ENCODE results near the gene SERGEF. TPM values are rescaled to one million over a fixed set of nuclear protein-coding genes. Genes with fewer than 3 reads are reported as not detected.

The SERGEF gene
- total and polyA plus RNA-seq, 2 of the 13 experiments (the other 11 are each of a cell fraction or from before 2014, with no cell fraction given) = 54.5 to 114 TPM

- 0 out of 2 replicates have a peak, but pooled peaks have one; percentile 36 for TF ChIP-seq GMEB1 (CRISPR knock-in tag; IDR thresholded peaks at IDR 0.05; ENCODE audit: borderline replicate concordance)
- 0 out of 2 replicates have a peak, but pooled peaks have one; percentile 14 for TF ChIP-seq KLF6 (CRISPR knock-in tag; IDR thresholded peaks at IDR 0.05)
- peak; percentile 70; the same call in 1 of the 2 replicates for TF ChIP-seq MXD4 (CRISPR knock-in tag; IDR thresholded peaks at IDR 0.05)
- TF ChIP-seq ZNF639 (CRISPR knock-in tag; conservative IDR thresholded peaks at IDR 0.05) = 0 out of 2 replicates have a peak, but pooled peaks have one; percentile 36
- no peak for TF ChIP-seq SNAPC2 (CRISPR knock-in tag; IDR thresholded peaks at IDR 0.05)
- no peak for TF ChIP-seq ZFP36 (IDR thresholded peaks at IDR 0.05; ENCODE audit: borderline replicate concordance, low read depth, low read length, partially characterized antibody)
- TF ChIP-seq KMT2B (CRISPR knock-in tag; IDR thresholded peaks at IDR 0.05) = peak; percentile 65
- TF ChIP-seq KLF16 (CRISPR knock-in tag; IDR thresholded peaks at IDR 0.05) = peak in 1 of 2 experiments; percentile 70; a peak in 1 of 4 replicates
- 0 out of 2 replicates have a peak, but pooled peaks have one; percentile 55 for TF ChIP-seq ZKSCAN8 (CRISPR knock-in tag; IDR thresholded peaks at IDR 0.05; ENCODE audit: borderline replicate concordance)
- TF ChIP-seq ARNT (IDR thresholded peaks at IDR 0.05) = no peak
- TF ChIP-seq ATF2 (CRISPR knock-in tag; IDR thresholded peaks at IDR 0.05) = peak; percentile 38
- TF ChIP-seq PPARG (CRISPR knock-in tag; conservative IDR thresholded peaks at IDR 0.05) = peak; percentile 43; the same call in 1 of the 2 replicates
- peak; percentile 68 for TF ChIP-seq TCF7 (IDR thresholded peaks at IDR 0.05; ENCODE audit: low read depth)
- TF ChIP-seq ZNF615 (CRISPR knock-in tag; IDR thresholded peaks at IDR 0.05; ENCODE audit: borderline replicate concordance) = no peak
- no peak; the same call in 1 of the 2 replicates for TF ChIP-seq CHD4 (IDR thresholded peaks at IDR 0.05; ENCODE audit: borderline replicate concordance, low read length)
- no peak for TF ChIP-seq RERE (CRISPR knock-in tag; IDR thresholded peaks at IDR 0.05; ENCODE audit: low read depth)
- no peak for TF ChIP-seq ZSCAN21 (CRISPR knock-in tag; IDR thresholded peaks at IDR 0.05; ENCODE audit: borderline replicate concordance)
- no peak for TF ChIP-seq NFRKB (IDR thresholded peaks at IDR 0.05)
- peak; percentile 88 for TF ChIP-seq HOMEZ (CRISPR knock-in tag; IDR thresholded peaks at IDR 0.05; ENCODE audit: low read depth)
Observed at GRCh38 chr11:18000760-18001159, 12.1 kb downstream of the SERGEF start (continued).
